ENCODE results near the gene RPH3AL. TPM values are rescaled to one million over a fixed set of nuclear protein-coding genes. Genes with fewer than 3 reads are reported as not detected.

RPH3AL gene
- total and polyA plus RNA-seq, 10 of the 15 experiments (the other 5 are each of a cell fraction or from before 2014, with no cell fraction given) = 0.04 to 1.2 (median 0.47) TPM; not detected in 2

DNA sequence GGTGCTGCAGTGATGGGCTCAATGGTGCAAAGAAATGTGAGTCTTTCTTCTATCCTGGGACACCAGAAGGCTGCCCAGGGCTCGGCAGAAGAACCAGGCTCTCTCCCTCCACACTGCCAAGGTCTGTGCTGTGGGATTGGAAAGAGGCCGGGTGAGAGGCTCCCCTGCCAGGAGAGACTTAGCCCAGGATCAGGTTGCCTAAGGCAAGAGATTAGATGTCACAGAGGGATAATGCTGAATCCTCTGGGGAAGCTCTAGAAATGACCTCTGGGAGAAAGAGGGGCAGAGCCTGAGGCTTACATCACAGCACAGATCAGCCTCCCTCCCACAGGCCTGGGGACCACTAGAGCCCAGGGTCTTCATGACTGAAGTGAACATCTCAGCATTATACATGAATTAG, 165.5 kb downstream of the RPH3AL start:
- CTCF ChIA-PET = no interaction called here
- in situ Hi-C loops (cut with MboI) = no loop called here
- no TSS peak for BruUV-seq (replicated peaks)

GRCh38 chr17:185445-186138, 167.0 kb downstream of the RPH3AL start:
- Histone ChIP-seq H3K27me3 (replicated peaks in 1 of 2; ENCODE audit: control insufficient read depth in 2 of 2, insufficient read depth in 2 of 2, low read length in 1 of 2) (peaks cover 0 to 5% of the 10 kb centered on the region in 2 experiments; a peak in 2 of 4 replicates), H4K20me1 (ENCODE audit: control insufficient read depth, insufficient read depth) (no peaks in the 10 kb centered on the region), H3K36me3 (ENCODE audit: control insufficient read depth in 2 of 2, insufficient read depth in 2 of 2, low read length in 1 of 2) (no peaks in the 10 kb centered on the region), H3K4me1 (ENCODE audit: control insufficient read depth, insufficient read depth, low read length) (peaks cover 3% of the 10 kb centered on the region), H3K27ac (ENCODE audit: control insufficient read depth, insufficient read depth) (peak overlapping the region; percentile 4; the same call in 1 of the 2 replicates), H3K79me2 (ENCODE audit: control insufficient read depth, insufficient read depth, low read length) (no peaks in the 10 kb centered on the region), H3K9me3 (replicated peaks; ENCODE audit: control insufficient read depth, insufficient read depth, low read length) (no peaks in the 10 kb centered on the region), H3K4me3 (no peak overlapping the region), H3K9ac (ENCODE audit: control insufficient read depth, insufficient read depth, low read length) (no peak overlapping the region), H3K4me2 (ENCODE audit: control insufficient read depth, insufficient read depth) (no peak overlapping the region; the same call in 1 of the 2 replicates), H2AFZ (ENCODE audit: control insufficient read depth, low read depth, low read length) (peak overlapping the region; percentile 26; the same call in 1 of the 2 replicates)
- ChIA-PET POLR2A (no interaction called here), CTCF (no interaction called here), RAD21 (ENCODE audit: unreplicated experiment) (no interaction called here), SMC1A (ENCODE audit: uncharacterized antibody, unreplicated experiment) (no interaction called here)
- ATAC-seq (peak; percentile 67), DNase-seq (ENCODE audit: low read depth, low spot score) (no peak), FAIRE-seq (no peak)
- intact Hi-C loops (cut with micrococcal nuclease; ENCODE audit: unreplicated experiment) (no loop called here), in situ Hi-C loops (cut with MboI) (no loop called here)
- no TSS peak for BruUV-seq (replicated peaks)
- TF ChIP-seq RAD21 (IDR thresholded peaks at IDR 0.05; ENCODE audit: insufficient read depth, low read depth, low read length) (no peak), HDGF (IDR thresholded peaks at IDR 0.05) (no peak), IKZF2 (IDR thresholded peaks at IDR 0.05) (peak; percentile 25 to 33; a peak in 1 of 4 replicates), RUNX3 (IDR thresholded peaks at IDR 0.05; ENCODE audit: low read length) (peak; percentile 35), IKZF1 (conservative IDR thresholded peaks at IDR 0.05) (peak; percentile 55; the same call in 1 of the 2 replicates), RB1 (IDR thresholded peaks at IDR 0.05; ENCODE audit: borderline replicate concordance) (no peak), DPF2 (IDR thresholded peaks at IDR 0.05) (0 out of 2 replicates have a peak, but pooled peaks have one; percentile 22)
- TF ChIP-seq, protein P1, sequence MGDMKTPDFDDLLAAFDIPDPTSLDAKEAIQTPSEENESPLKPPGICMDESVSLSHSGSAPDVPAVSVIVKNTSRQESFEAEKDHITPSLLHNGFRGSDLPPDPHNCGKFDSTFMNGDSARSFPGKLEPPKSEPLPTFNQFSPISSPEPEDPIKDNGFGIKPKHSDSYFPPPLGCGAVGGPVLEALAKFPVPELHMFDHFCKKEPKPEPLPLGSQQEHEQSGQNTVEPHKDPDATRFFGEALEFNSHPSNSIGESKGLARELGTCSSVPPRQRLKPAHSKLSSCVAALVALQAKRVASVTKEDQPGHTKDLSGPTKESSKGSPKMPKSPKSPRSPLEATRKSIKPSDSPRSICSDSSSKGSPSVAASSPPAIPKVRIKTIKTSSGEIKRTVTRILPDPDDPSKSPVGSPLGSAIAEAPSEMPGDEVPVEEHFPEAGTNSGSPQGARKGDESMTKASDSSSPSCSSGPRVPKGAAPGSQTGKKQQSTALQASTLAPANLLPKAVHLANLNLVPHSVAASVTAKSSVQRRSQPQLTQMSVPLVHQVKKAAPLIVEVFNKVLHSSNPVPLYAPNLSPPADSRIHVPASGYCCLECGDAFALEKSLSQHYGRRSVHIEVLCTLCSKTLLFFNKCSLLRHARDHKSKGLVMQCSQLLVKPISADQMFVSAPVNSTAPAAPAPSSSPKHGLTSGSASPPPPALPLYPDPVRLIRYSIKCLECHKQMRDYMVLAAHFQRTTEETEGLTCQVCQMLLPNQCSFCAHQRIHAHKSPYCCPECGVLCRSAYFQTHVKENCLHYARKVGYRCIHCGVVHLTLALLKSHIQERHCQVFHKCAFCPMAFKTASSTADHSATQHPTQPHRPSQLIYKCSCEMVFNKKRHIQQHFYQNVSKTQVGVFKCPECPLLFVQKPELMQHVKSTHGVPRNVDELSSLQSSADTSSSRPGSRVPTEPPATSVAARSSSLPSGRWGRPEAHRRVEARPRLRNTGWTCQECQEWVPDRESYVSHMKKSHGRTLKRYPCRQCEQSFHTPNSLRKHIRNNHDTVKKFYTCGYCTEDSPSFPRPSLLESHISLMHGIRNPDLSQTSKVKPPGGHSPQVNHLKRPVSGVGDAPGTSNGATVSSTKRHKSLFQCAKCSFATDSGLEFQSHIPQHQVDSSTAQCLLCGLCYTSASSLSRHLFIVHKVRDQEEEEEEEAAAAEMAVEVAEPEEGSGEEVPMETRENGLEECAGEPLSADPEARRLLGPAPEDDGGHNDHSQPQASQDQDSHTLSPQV (IDR thresholded peaks at IDR 0.05) = no peak
- 9% methylated on average over 14 of the region's 14 CpGs for WGBS (ENCODE audit: insufficient coverage, insufficient replicate concordance, low lambda C conversion rate, missing lambda C conversion rate)

More for the DNA sequence above, 165.5 kb downstream of the RPH3AL start:
- no peak overlapping the region for H2AFZ ChIP-seq (ENCODE audit: control insufficient read depth, low read depth, low read length)
- no peak for DNase-seq (ENCODE audit: low read depth, low spot score)
- FAIRE-seq = no peak
- WGBS (ENCODE audit: insufficient coverage, insufficient replicate concordance, low lambda C conversion rate, missing lambda C conversion rate) = 22% methylated on average over 2 of the region's 2 CpGs
- H3K36me3 ChIP-seq (ENCODE audit: control insufficient read depth in 2 of 2, insufficient read depth in 2 of 2, low read length in 1 of 2) = no peaks in the 10 kb centered on the region
- intact Hi-C loops (cut with micrococcal nuclease; ENCODE audit: unreplicated experiment) = no loop called here
- peaks cover 0 to 1% of the 10 kb centered on the region in 2 experiments; a peak in 2 of 4 replicates for H3K27me3 ChIP-seq (replicated peaks in 1 of 2; ENCODE audit: control insufficient read depth in 2 of 2, insufficient read depth in 2 of 2, low read length in 1 of 2)
- ATAC-seq = no peak
- no peak overlapping the region for H3K4me3 ChIP-seq
- H3K79me2 ChIP-seq (ENCODE audit: control insufficient read depth, insufficient read depth, low read length) = no peaks in the 10 kb centered on the region
- no peak overlapping the region for H3K4me2 ChIP-seq (ENCODE audit: control insufficient read depth, insufficient read depth)
- H4K20me1 ChIP-seq (ENCODE audit: control insufficient read depth, insufficient read depth) = no peaks in the 10 kb centered on the region
- H3K27ac ChIP-seq (ENCODE audit: control insufficient read depth, insufficient read depth) = no peak overlapping the region
- no peak overlapping the region for H3K9ac ChIP-seq (ENCODE audit: control insufficient read depth, insufficient read depth, low read length)
- ChIA-PET SMC1A (ENCODE audit: uncharacterized antibody, unreplicated experiment) (interaction anchor here (1.1 to 1.4 kb wide), 2 partner anchors 9 to 25 kb away, joined by 3 read pairs; no protein-coding TSS in a partner anchor), POLR2A (no interaction called here), RAD21 (ENCODE audit: unreplicated experiment) (no interaction called here)
- H3K4me1 ChIP-seq (ENCODE audit: control insufficient read depth, insufficient read depth, low read length) = peaks cover 3% of the 10 kb centered on the region
- H3K9me3 ChIP-seq (replicated peaks; ENCODE audit: control insufficient read depth, insufficient read depth, low read length) = no peaks in the 10 kb centered on the region
- TF ChIP-seq MYC (IDR thresholded peaks at IDR 0.05; ENCODE audit: insufficient read depth, insufficient read length, insufficient replicate concordance, low read length, severe bottlenecking) = no peak
- TF ChIP-seq EZH2 (IDR thresholded peaks at IDR 0.05; ENCODE audit: borderline replicate concordance, control insufficient read depth, low read depth, low read length) = no peak
- no peak for TF ChIP-seq ZSCAN29 (IDR thresholded peaks at IDR 0.05)
- TF ChIP-seq, protein P2, sequence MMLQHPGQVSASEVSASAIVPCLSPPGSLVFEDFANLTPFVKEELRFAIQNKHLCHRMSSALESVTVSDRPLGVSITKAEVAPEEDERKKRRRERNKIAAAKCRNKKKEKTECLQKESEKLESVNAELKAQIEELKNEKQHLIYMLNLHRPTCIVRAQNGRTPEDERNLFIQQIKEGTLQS (IDR thresholded peaks at IDR 0.05; ENCODE audit: borderline replicate concordance, extremely low read depth, low read depth, low read length) = no peak
- no peak for TF ChIP-seq IKZF1 (conservative IDR thresholded peaks at IDR 0.05)
- no peak for TF ChIP-seq ZZZ3 (IDR thresholded peaks at IDR 0.05; ENCODE audit: control insufficient read depth, insufficient read length, low read depth)
- no peak for TF ChIP-seq JUNB (IDR thresholded peaks at IDR 0.05)
- TF ChIP-seq EP300 (IDR thresholded peaks at IDR 0.05; ENCODE audit: borderline replicate concordance in 1 of 2, control insufficient read depth in 1 of 2, low read depth in 2 of 2, low read length in 2 of 2) = no peak
